H54 (cell line): ENCODE results near the gene CUX1.
"Not testable (repeated sequence)": the region's sequence is repeated elsewhere in the genome, so short reads cannot be mapped to it uniquely, and the experiment has no call there.

Source experiments
- DNase-seq: peaks from one replicate; pipeline ENCODE4 v3.0.0; 2011; ENCODE audit warnings: low spot score, mixed read lengths; ENCODE audit not compliant: insufficient read length
- FAIRE-seq: peaks from 3 replicates; lab custom pipeline; 2011; peaks lifted over from hg19 to GRCh38; lab: Jason Lieb, UNC
- POLR2A ChIP-seq: IDR thresholded peaks from 2 replicates; pipeline ENCODE4 v1.6.1; 2011; ENCODE audit warnings: low read depth, mild to moderate bottlenecking, low read length

CUX1 gene

DNA sequence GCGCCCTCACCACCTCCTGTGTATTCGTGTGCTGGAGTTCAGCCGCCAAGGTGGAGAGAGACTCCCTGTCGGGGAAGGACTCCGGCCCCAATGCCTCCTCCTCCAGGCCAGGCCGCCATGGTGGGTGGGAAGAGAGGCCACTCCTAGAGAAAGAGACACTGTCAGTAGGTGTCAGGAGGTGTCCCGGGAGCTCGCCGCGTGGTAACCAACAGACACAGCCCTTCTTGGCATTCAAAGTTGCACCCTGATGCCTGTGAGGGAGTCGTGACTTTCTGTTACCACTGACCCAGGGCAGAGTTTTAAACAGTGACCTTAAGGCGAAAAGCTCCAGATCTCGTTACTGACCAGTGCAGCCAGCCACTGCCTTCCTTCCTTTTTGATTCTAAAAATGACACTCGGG, 155.2 kb downstream of the CUX1 start:
- DNase-seq, result no peak
- TF ChIP-seq POLR2A, result no peak
- FAIRE-seq, result no peak

DNA sequence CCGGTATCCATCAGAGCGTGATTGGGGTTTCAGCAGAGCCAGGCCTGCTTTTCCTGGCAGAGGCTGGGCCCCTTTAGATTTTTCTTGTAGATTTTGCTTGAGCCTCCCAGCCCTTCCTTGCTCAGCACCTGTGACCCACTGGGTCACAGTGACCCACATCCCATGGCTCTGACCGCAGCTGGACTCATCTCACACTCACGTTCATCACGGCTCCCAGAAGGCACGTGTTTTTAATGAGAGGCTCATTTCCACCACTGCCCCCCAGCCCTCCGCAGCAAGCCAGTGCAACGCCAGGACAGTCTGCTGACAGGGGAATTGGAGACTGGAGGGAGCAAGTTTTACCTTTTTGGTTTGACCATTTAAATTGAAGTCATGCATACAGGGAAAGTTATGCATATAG, 155.7 kb downstream of the CUX1 start:
- FAIRE-seq (no peak), DNase-seq (no peak)
- no peak for TF ChIP-seq POLR2A

DNA sequence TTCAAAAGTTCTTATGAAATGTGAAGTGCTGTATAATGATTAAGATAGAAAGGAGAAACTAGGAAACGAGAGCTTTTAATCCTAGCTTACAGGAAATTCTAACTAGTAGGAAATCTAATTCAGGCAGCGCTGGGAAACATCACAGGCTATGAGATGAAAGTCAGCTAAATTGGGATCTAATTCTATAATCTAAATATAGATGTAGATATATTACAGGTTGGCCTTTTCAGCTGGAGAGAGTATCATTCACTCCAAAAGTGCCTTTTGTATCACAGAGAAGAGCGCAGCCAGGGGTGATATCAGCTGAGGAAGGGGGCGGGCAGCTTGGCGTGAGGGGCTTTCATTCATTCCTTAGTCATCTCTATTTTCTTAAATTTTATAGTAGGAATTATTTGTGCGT, 157.0 kb downstream of the CUX1 start:
- no peak for FAIRE-seq
- TF ChIP-seq POLR2A, result no peak

DNA sequence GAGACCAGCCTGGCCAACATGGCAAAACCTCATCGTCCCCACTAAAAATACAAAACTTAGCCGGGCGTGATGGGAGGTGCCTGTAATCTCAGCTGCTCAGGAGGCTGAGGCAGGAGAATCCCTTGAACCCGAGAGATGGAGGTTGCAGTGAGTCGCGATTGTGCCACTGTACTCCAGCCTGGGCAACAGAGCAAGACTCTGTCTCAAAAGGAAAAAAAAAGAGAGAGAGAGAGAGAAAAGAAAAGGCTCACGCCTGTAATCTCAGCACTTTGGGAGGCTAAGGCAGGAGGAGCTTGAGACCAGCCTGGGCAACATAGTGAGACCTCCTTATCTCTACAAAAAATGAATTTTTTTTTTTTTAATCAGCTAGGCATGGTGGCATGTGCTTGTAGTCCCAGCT, 157.6 kb downstream of the CUX1 start:
- no peak for DNase-seq
- no peak for FAIRE-seq
- TF ChIP-seq POLR2A, result no peak

More for the DNA sequence above, 157.0 kb downstream of the CUX1 start:
- no peak for DNase-seq

DNA sequence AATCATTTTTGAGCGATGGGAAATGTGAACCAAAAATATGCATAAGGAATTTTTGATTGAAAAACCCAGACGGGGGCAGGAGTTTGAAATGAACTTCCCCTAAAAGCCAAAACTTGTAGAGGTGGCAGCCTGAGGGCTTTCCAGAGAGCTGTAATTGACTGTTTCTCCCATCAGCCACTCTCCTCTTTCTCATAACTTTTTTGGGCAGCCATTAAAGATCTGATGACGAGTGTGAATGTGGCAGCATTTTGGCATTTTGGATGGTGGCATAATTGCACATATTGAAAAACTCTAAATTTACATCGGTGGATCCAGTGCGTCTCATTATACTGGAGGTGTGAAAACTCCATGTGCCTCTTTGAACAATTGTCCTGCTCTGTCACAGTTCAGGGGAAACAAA, 159.0 kb downstream of the CUX1 start:
- TF ChIP-seq POLR2A, result no peak
- FAIRE-seq, result no peak
- no peak for DNase-seq

DNA sequence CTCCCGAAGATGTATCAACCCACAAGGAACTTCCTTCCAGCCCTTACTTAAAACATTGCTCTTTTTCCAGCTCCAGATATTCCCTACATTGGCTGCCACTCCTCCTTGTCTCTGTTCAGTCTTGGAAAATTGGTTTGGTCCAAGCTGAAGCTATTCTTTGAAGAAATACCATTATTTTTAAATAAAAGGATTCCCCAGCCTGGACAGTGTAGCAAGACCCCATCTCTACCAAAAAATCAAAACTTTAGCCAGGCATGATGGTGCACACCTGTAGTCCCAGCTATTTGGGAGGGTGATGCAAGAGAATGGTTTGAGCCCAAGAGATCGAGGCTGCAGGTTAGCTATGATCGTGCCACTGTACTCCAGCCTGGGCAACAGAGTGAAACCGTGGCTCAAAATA, 159.8 kb downstream of the CUX1 start:
- FAIRE-seq (no peak), DNase-seq (no peak)
- TF ChIP-seq POLR2A, result no peak

DNA sequence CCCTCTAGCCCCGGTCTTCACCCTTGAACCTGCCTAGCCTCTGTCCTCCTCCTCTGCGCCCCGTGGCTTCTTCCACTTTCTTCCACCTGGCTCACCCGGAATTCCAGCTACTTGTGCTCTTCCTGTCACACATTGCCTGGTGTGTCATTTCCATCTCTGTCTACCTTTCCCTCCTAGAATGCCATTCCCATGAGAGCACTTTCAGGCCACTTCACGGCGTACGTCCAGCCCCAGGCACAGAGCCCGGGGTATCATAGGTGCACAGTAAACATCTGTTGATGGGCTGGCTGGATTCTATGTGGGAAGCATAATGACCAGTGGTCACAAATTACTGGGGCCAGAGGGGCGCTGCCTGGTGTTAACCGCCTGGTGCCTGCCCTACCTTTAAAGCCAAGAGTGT, 161.3 kb downstream of the CUX1 start:
- DNase-seq, result no peak
- TF ChIP-seq POLR2A, result no peak
- no peak for FAIRE-seq

DNA sequence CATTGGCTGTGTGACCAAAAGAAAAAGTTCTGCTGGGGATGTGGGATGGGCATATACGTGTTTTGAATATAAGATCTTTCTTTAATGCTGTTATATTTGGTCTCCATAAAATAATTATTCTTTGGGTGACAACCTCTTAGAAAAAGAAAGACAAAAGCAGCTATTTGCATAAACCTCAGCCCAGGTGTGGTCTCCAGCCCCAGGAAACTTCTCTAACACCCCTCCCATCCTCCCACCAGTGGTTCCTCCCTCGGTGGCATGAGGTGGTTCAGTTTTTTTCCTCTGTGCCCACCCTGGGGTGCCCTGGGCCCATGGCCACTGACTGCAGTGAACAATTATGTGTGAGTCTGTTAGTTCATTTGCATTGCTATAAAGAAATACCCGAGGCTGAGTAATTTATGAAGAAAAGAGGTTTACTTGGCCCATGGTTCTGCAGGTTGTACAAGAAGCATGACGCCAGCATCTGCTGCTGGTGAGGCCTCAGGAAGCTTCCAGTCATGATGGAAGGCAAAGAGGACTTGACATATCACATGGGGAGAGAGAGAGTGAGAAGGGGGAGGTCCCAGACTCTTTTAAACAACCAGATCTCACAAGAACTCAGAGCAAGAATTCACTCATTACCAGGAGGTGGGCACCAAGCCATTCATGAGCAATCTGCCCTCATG, 165.9 kb downstream of the CUX1 start:
- FAIRE-seq (no peak), DNase-seq (no peak)
- TF ChIP-seq POLR2A, result no peak

DNA sequence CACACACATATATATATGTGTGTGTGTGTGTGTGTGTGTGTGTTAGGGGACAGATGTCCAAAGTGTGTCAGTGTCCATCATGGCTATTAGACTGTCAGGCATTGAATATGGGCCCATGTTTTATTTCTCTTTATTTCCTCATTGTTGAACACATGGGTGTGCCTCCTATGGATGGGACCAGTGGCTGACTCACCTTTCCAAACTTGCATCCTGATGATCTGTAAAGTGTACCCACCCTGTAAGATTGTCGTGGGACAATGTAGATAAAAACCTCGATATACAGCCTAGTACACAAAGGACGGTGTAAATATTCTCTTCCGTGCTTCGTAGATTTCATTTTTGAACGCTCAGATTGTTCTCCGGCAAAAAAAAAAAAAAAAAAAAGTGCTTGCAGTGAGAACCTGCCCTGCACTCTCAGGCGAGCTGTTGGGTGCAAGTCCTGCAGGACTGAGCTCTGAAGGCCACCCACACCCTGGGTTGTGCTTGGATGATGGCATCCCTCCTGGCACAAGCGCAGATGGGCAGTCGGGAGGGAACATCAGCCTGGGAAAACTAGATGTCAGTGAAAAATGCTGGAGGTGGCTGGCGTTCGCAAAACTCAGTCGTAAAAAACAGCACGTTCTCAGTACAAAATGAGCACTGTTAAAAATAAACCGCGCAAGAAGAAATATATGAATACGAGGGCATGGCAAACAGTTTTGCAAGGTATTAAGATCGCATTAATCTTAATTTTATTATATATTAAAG, 166.9 kb downstream of the CUX1 start:
- FAIRE-seq, result no peak
- TF ChIP-seq POLR2A, result no peak
- no peak for DNase-seq

DNA sequence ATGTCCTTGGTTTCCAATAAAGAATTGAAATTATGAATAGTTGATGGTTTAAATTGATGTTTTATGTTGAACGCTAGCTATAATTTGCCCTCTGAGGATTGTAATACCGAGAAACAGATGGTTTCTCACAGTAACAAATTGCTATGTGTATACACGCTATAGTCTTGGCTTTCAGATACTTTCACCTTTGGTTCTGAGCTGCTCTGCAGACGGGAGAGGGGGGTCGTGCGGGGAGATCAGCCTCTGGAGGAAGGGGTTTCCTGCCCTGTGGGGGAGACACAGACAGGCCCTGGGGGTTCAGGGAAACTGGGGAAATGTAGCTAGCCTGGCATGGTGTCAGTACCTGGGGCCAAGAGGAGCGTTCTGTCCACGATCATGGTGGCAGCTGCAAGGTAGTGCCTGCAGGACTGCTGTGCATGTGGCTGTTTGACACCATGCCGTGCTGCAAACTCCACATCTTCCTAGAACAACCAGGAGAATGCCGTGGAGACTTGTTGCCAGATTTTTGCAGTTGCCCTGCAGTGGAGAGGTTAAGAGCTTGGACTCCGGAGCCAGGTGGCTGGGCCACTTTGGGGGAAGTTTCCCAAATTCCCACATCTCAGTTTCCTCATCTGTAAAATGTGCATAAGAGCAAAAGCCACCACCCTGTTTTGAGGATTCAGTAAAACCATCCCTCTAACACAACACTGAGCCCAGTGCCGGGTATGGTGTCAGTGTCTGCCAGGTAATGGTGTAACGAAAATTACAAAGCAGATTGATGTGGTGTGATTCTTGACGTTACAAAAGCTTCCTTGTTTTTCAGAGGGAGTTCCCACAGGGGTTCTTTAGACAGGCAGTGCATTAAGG, 167.9 kb downstream of the CUX1 start:
- FAIRE-seq, result no peak
- DNase-seq, result no peak
- 0 out of 2 replicates have a peak, but pooled peaks have one; percentile 8 for TF ChIP-seq POLR2A

DNA sequence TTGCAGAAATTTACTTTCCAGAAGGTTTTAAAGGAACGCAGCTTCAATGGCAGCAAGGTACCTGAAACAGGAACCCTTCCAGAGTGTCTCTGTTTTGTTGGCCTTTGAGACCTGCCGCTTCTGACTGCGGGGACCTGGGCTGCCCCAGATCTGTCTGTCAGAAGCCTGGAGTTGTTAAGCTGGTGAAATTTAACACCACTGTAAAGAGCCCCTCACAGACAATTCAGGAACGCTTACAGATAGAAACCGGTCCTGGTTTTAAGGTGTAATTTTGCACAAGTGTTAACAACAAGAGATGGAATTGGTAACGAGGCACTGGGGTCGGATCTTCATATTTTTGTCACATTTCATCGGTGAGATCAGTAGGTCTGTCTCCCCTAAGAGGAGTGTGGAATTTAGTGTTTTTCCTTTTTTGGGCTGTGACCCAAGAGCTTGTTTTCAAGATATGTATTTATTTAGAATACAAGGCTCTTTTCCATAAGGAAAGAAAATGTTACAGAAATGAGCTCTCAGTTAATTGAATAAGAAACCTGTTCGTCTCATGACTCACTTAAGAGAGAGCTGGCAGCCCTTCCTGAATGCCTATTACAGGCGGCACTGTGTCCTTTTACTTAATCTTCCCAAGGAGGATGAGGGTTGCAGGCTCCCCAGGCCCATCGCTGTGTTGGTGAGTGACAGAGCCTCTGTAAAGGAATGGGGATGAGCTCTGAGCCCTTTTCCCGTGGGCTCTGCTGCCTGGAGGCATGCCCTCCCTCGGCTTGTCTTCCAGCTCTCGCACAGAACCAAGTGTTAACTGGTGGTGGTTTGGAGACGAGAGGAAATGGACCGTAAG, 168.7 kb downstream of the CUX1 start:
- FAIRE-seq (no peak), DNase-seq (no peak)
- no peak for TF ChIP-seq POLR2A

DNA sequence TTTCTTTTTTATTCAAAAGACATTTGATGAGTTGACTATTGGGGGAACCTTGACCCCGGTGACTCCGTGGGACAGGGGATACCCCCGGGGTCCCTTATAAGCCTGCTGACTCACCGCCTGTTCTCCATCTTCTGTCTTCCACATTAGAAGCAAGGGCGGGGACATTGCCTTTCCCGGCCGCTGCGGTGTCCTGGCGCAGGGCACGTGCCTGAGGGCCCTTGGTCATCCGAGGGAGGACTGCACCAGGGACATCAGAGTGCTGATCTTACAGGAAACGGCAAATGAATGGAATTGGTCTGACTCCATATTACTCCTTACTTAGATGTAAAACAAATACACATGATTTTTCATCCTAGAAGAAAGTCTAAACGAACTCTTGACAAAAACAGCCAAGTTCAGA, 170.1 kb downstream of the CUX1 start:
- no peak for FAIRE-seq
- TF ChIP-seq POLR2A, result no peak
- DNase-seq, result no peak

DNA sequence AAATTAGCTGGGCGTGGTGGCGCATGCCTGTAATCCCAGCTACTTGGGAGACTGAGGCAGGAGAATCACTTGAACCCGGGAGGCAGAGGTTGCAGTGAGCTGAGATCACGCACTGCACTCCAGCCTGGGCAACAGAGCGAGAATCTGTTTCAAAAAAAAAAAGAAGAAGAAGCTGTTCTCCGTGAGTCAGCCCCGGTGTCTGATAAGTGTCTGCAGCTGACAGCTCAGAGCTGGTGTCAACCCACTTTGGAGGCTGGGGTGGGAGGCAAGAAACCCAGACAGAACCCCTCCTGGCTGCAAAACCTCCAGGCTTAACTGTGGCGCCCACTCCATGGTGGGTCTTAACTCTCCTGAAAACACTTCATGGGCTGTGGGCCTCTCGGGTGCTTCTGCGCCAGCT, 170.6 kb downstream of the CUX1 start:
- FAIRE-seq, DNase-seq: not testable (repeated sequence)
